HCT116 (cell line): ENCODE measurements around the gene ARPC4. TPM values are rescaled to one million over a fixed set of nuclear protein-coding genes. Genes with fewer than 3 reads are reported as not detected.

ENCODE experiments used
- ATAC-seq: fragments of 200-7000 bp; cut with Tn5 transposase; 2 replicates; pipeline ENCODE4 v1.9.1; 2020; ENCODE audit warnings: mild to moderate bottlenecking, moderate library complexity
- BruUV-seq: library from RNA; stranded (reverse); fragments of 400-500 nt; replicated peaks from 2 replicates; lab custom pipeline; 2021; lab: Mats Ljungman, UMichigan
- CTCF ChIA-PET: fragments of 300-600 bp; sonication (Branson Sonifier 250); formaldehyde crosslinking; loops from one replicate; lab custom pipeline; 2021; ENCODE audit warnings: antibody characterized with exemption; lab: Charles Lee
- POLR2A ChIA-PET: fragments of 300-600, 350-600 bp; sonication (Branson Sonifier 250); formaldehyde crosslinking; loops from one replicate; lab custom pipeline; 2021; ENCODE audit warnings: antibody characterized with exemption; lab: Charles Lee
- RAD21 ChIA-PET, 2 experiments: fragments of 300-600 bp; sonication (Branson Sonifier 250); formaldehyde crosslinking; loops; one replicate each; lab custom pipeline; 2023; ENCODE audit warnings: low total read pairs in 2 of 2; ENCODE audit not compliant: uncharacterized antibody in 2 of 2, unreplicated experiment in 2 of 2, low non-redundant PET in 1 of 2; lab: Charles Lee
- DNase-seq: peaks from one replicate; pipeline ENCODE4 v3.0.0-alpha.2; 2010; ENCODE audit warnings: low read depth, low spot score
- H2AFZ ChIP-seq: fragments of 200-600 bp; shearing (Covaris generic), sonication (generic); 2 replicates; pipeline ENCODE4 v1.6.1; 2017; ENCODE audit warnings: low read depth, mixed run types, mixed read lengths, antibody characterized with exemption, low read length; ENCODE audit not compliant: poor library complexity, severe bottlenecking
- H3K27ac ChIP-seq: 2 replicates; pipeline ENCODE4 v1.5.1; 2012; ENCODE audit warnings: low read depth, low read length
- H3K27me3 ChIP-seq: fragments of 200-600 bp; sonication (generic); 2 replicates; pipeline ENCODE4 v1.6.1; 2016; ENCODE audit warnings: mixed run types, low read length, mixed read lengths; ENCODE audit not compliant: insufficient read depth
- H3K36me3 ChIP-seq, 2 experiments: fragments of 200-500 bp in 1 of 2; fragments of 200-600 bp in 1 of 2; sonication (Bioruptor generic) in 1 of 2; sonication (generic) in 1 of 2; 2 replicates each; pipeline versions ENCODE4 v1.5.1 to v1.6.1; 2014 to 2016; ENCODE audit warnings: low read length in 2 of 2, inconsistent platforms in 1 of 2, mixed read lengths in 1 of 2, mixed run types in 1 of 2; ENCODE audit not compliant: insufficient read depth in 2 of 2, control insufficient read depth in 1 of 2
- H3K4me1 ChIP-seq, 2 experiments: fragments of 200-600 bp in 1 of 2; sonication (generic) in 1 of 2; 2 replicates each; pipeline versions ENCODE4 v1.5.1 to v1.6.1; 2012 to 2017; ENCODE audit warnings: low read length in 2 of 2, inconsistent platforms in 1 of 2, mild to moderate bottlenecking in 1 of 2, mixed read lengths in 1 of 2, mixed run types in 1 of 2, moderate library complexity in 1 of 2; ENCODE audit not compliant: insufficient read depth in 2 of 2, control insufficient read depth in 1 of 2
- H3K4me2 ChIP-seq: fragments of 200-600 bp; sonication (generic); 2 replicates; pipeline ENCODE4 v1.6.1; 2017; ENCODE audit warnings: mixed run types, low read length, mixed read lengths
- H3K4me3 ChIP-seq, 2 experiments: fragments of 200-600 bp in 1 of 2; sonication (generic) in 1 of 2; replicated peaks in 1 of 2; 2 replicates each; pipeline ENCODE4 v1.5.1; 2011 to 2016; ENCODE audit warnings: low read length in 2 of 2, control low read depth in 1 of 2, low read depth in 1 of 2, mild to moderate bottlenecking in 1 of 2, mixed read lengths in 1 of 2, mixed run types in 1 of 2
- H3K79me2 ChIP-seq: fragments of 200-600 bp; sonication (generic); 2 replicates; pipeline ENCODE4 v1.6.1; 2017; ENCODE audit warnings: mild to moderate bottlenecking, mixed run types, low read length, moderate library complexity, mixed read lengths; ENCODE audit not compliant: insufficient read depth
- H3K9ac ChIP-seq: fragments of 200-600 bp; sonication (generic); 2 replicates; pipeline ENCODE4 v1.6.1; 2016; ENCODE audit warnings: low read length, mixed read lengths
- H3K9me2 ChIP-seq: fragments of 200-600 bp; sonication (generic), shearing (Covaris generic); 2 replicates; pipeline ENCODE4 v1.6.1; 2017; ENCODE audit warnings: mixed run types, mild to moderate bottlenecking, moderate library complexity; ENCODE audit not compliant: insufficient read depth
- H3K9me3 ChIP-seq, 2 experiments: fragments of 200-500 bp in 1 of 2; fragments of 200-600 bp in 1 of 2; sonication (Bioruptor generic) in 1 of 2; sonication (generic) in 1 of 2; 2 replicates each; pipeline ENCODE4 v1.6.1; 2014 to 2017; ENCODE audit warnings: low read length in 2 of 2, mixed read lengths in 2 of 2, inconsistent platforms in 1 of 2, low read depth in 1 of 2, mild to moderate bottlenecking in 1 of 2, mixed run types in 1 of 2, moderate library complexity in 1 of 2; ENCODE audit not compliant: control insufficient read depth in 1 of 2, insufficient read depth in 1 of 2
- H4K20me1 ChIP-seq: fragments of 200-600 bp; sonication (generic), shearing (Covaris generic); 2 replicates; pipeline ENCODE4 v1.6.1; 2017; ENCODE audit warnings: mixed run types, mild to moderate bottlenecking, moderate library complexity; ENCODE audit not compliant: insufficient read depth
- CEBPB ChIP-seq: IDR thresholded peaks from 2 replicates; pipeline ENCODE4 v1.6.1; 2012; ENCODE audit warnings: low read depth
- CTCF ChIP-seq, 3 experiments: fragments of 200-600 bp in 1 of 3; sonication (generic) in 1 of 3; IDR thresholded peaks in 2 of 3; conservative IDR thresholded peaks in 1 of 3; 2 replicates each; pipeline ENCODE4 v1.5.1; 2012 to 2017; ENCODE audit warnings: low read depth in 2 of 3, low read length in 2 of 3, antibody characterized with exemption in 1 of 3, borderline replicate concordance in 1 of 3, control low read depth in 1 of 3, mild to moderate bottlenecking in 1 of 3, mixed read lengths in 1 of 3, mixed run types in 1 of 3, moderate library complexity in 1 of 3; ENCODE audit not compliant: insufficient read depth in 1 of 3
- ELF1 ChIP-seq: IDR thresholded peaks from 2 replicates; pipeline ENCODE4 v1.6.1; 2012; ENCODE audit warnings: low read depth, borderline replicate concordance
- EZH2phosphoT487 ChIP-seq: fragments of 200-600 bp; IDR thresholded peaks from 2 replicates; pipeline ENCODE4 v1.6.1; 2018; ENCODE audit warnings: antibody characterized with exemption, borderline replicate concordance
- FOSL1 ChIP-seq: IDR thresholded peaks from 2 replicates; pipeline ENCODE4 v1.6.1; 2012; ENCODE audit warnings: low read depth
- JUND ChIP-seq: IDR thresholded peaks from 2 replicates; pipeline ENCODE4 v1.6.1; 2012
- POLR2A ChIP-seq: IDR thresholded peaks from 2 replicates; pipeline ENCODE4 v1.7.0; 2011; ENCODE audit warnings: borderline replicate concordance; ENCODE audit not compliant: insufficient read depth, insufficient read length; ENCODE audit errors: extremely low read depth
- SIN3A ChIP-seq: IDR thresholded peaks from 2 replicates; pipeline ENCODE4 v1.6.1; 2012; ENCODE audit warnings: low read depth
- SP1 ChIP-seq: IDR thresholded peaks from 2 replicates; pipeline ENCODE4 v1.6.1; 2012; ENCODE audit warnings: low read depth
- YY1 ChIP-seq: IDR thresholded peaks from 2 replicates; pipeline ENCODE4 v1.6.1; 2011; ENCODE audit warnings: low read length, low read depth, moderate library complexity, mild to moderate bottlenecking; ENCODE audit not compliant: insufficient replicate concordance; ENCODE audit errors: extremely low read depth
- ZFX ChIP-seq: fragments of 450-650 bp; IDR thresholded peaks from 2 replicates; pipeline ENCODE4 v1.6.1; 2017
- intact Hi-C: fragments of 100-400 bp; cut with micrococcal nuclease; formaldehyde crosslinking; loops from 2 replicates; pipeline ENCODE4 v1.10.0; 2022
- total RNA-seq: library from RNA; stranded (reverse); gene quantifications from one replicate; pipeline ENCODE4 v1.2.1, GENCODE V29; 2021; ENCODE audit not compliant: unreplicated experiment

The ARPC4 gene
- total RNA-seq, 1 experiment from 2014 or later, result 110 TPM

- Histone ChIP-seq H4K20me1 (no peaks in the 10 kb centered on the region), H3K36me3 (peaks cover 5 to 12% of the 10 kb centered on the region in 2 experiments; a peak in 2 of 4 replicates), H3K27me3 (no peaks in the 10 kb centered on the region), H3K4me3 (no peak overlapping the region), H3K4me2 (no peak overlapping the region), H3K9ac (no peak overlapping the region), H3K27ac (no peak overlapping the region), H2AFZ (no peak overlapping the region), H3K4me1 (no peaks in the 10 kb centered on the region), H3K9me3 (no peaks in the 10 kb centered on the region), H3K79me2 (no peaks in the 10 kb centered on the region), H3K9me2 (no peaks in the 10 kb centered on the region)
- ATAC-seq, result no peak
- intact Hi-C loops, result no loop called here
- CTCF ChIA-PET, result no interaction called here
- no TSS peak for BruUV-seq
- RAD21 ChIA-PET, result no interaction called here
- TF ChIP-seq SP1 (no peak), SIN3A (no peak), FOSL1 (no peak), JUND (no peak), CTCF (IDR thresholded peaks at IDR 0.05 in 2 of 3, conservative IDR thresholded peaks at IDR 0.05 in 1 of 3; ENCODE audit: borderline replicate concordance in 1 of 3, insufficient read depth in 1 of 3, low read depth in 2 of 3, low read length in 2 of 3) (no peak), ZFX (no peak), EZH2phosphoT487 (no peak), ELF1 (no peak), POLR2A (no peak), CEBPB (no peak), YY1 (no peak)
- POLR2A ChIA-PET, result no interaction called here
- no peak for DNase-seq
Observed at GRCh38 chr3:9828801-9829755, 36.2 kb downstream of the ARPC4 start.
